ENCODE measurements around the gene PRKAG2.

PRKAG2 gene

DNA sequence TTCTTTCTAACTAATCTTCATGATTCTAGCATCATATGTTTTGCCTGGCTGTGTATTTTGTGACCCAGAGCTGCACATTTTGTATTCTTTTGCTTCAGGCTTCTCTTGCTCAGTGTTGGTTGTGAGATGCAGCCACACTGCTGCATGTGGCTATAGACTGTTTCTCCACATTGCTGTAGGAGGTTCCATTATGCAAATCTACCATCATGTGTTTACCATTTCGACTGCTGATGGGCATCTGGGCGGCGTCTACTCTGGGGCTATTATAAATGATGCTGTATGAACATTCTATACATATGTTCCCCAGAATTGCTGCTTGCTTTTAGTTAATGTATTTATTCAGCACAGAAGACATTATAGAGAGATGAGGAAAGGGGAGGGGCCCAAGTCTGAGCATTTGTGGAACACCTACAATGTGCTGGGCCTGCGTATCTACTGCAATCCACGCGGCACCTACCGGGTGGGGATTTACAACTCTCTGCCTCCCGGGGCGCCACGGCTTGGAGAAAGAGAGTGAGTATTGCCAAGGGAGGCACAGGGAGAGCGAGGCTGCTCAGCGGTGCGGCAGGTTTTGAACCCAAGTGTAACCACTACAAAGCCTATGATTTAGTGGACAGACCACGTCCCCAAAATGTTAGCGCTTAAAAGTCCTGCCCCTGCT, 172.5 kb downstream of the PRKAG2 start:
- Histone ChIP-seq H3K4me3 (ENCODE audit: low read length in 2 of 2) (no peak overlapping the region), H3K4me2 (ENCODE audit: insufficient read depth, low read length, poor library complexity, severe bottlenecking) (no peak overlapping the region), H3K79me1 (ENCODE audit: low read depth, low read length) (no peaks in the 10 kb centered on the region), H4K8ac (ENCODE audit: low read depth, low read length) (no peak overlapping the region), H3K4me1 (ENCODE audit: control insufficient read depth in 2 of 2, insufficient read depth in 1 of 2, low read depth in 1 of 2, low read length in 2 of 2) (peaks cover 1 to 2% of the 10 kb centered on the region in 2 donors), H4K91ac (ENCODE audit: low read depth, low read length, poor library complexity) (no peak overlapping the region), H2AFZ (ENCODE audit: low read length) (no peak overlapping the region), H3K9ac (ENCODE audit: low read depth, low read length, poor library complexity) (no peak overlapping the region), H2BK5ac (ENCODE audit: low read length) (no peak overlapping the region), H2AK5ac (ENCODE audit: low read depth, low read length) (no peak overlapping the region), H2BK15ac (ENCODE audit: low read length) (no peak overlapping the region), H2BK12ac (ENCODE audit: low read length) (no peak overlapping the region), H3K36me3 (replicated peaks in 1 of 2; ENCODE audit: control insufficient read depth in 2 of 2, insufficient read depth in 2 of 2, low read length in 2 of 2) (peaks cover 0 to under 1% of the 10 kb centered on the region in 2 donors), H3K4ac (ENCODE audit: low read length) (no peak overlapping the region), H2BK120ac (ENCODE audit: low read depth, low read length) (no peak overlapping the region), H3K27ac (replicated peaks; ENCODE audit: low read length) (no peak overlapping the region), H3K9me3 (replicated peaks in 1 of 2; ENCODE audit: control insufficient read depth in 2 of 2, insufficient read depth in 1 of 2, low read depth in 1 of 2, low read length in 2 of 2) (peaks cover 0 to 4% of the 10 kb centered on the region in 2 donors), H3K14ac (ENCODE audit: low read length) (no peak overlapping the region), H3K18ac (ENCODE audit: low read length) (no peak overlapping the region), H3K27me3 (ENCODE audit: control insufficient read depth in 3 of 3, insufficient read depth in 3 of 3, low read depth in 1 of 3, low read length in 3 of 3) (no peaks in the 10 kb centered on the region), H3K23ac (ENCODE audit: low read depth, low read length, poor library complexity) (no peak overlapping the region)
- DNase-seq (ENCODE audit: low spot score) = no peak
- no CpG with 5 or more reads among the region's 15 CpGs for WGBS, 2 donors (ENCODE audit: extremely low coverage in 2 of 2, insufficient read length in 2 of 2, insufficient replicate concordance in 1 of 2)

DNA sequence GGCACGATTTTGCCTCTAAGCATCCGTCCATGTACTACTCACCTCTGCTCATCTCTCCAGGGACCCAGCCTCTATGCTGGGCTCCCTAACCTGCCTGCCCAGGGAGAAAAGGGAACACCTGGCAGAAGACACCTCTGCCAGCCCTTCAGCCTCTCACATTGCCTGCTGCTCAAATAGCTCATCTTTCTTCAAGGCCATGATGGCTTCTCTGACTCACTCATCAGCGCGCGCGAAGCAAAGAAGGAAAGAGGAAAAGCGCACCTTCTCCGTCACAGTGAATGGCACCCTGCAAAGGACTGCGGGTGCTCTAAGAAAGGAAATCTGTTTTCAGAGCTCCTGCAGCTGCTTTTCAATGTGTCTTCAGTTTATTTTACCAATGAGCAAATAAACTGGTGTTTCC, 174.0 kb downstream of the PRKAG2 start:
- Histone ChIP-seq H3K27me3 (ENCODE audit: control insufficient read depth in 3 of 3, insufficient read depth in 3 of 3, low read depth in 1 of 3, low read length in 3 of 3) (no peaks in the 10 kb centered on the region), H3K14ac (ENCODE audit: low read length) (no peak overlapping the region), H2BK15ac (ENCODE audit: low read length) (no peak overlapping the region), H4K8ac (ENCODE audit: low read depth, low read length) (no peak overlapping the region), H2BK12ac (ENCODE audit: low read length) (no peak overlapping the region), H3K9me3 (replicated peaks in 1 of 2; ENCODE audit: control insufficient read depth in 2 of 2, insufficient read depth in 1 of 2, low read depth in 1 of 2, low read length in 2 of 2) (no peaks in the 10 kb centered on the region), H3K4me1 (ENCODE audit: control insufficient read depth in 2 of 2, insufficient read depth in 1 of 2, low read depth in 1 of 2, low read length in 2 of 2) (peaks cover 1 to 2% of the 10 kb centered on the region in 2 donors), H3K4ac (ENCODE audit: low read length) (no peak overlapping the region), H3K9ac (ENCODE audit: low read depth, low read length, poor library complexity) (no peak overlapping the region), H3K27ac (replicated peaks; ENCODE audit: low read length) (no peak overlapping the region), H2BK120ac (ENCODE audit: low read depth, low read length) (no peak overlapping the region), H3K18ac (ENCODE audit: low read length) (no peak overlapping the region), H3K36me3 (replicated peaks in 1 of 2; ENCODE audit: control insufficient read depth in 2 of 2, insufficient read depth in 2 of 2, low read length in 2 of 2) (no peaks in the 10 kb centered on the region), H3K4me3 (ENCODE audit: low read length in 2 of 2) (no peak overlapping the region), H2AFZ (ENCODE audit: low read length) (no peak overlapping the region), H3K4me2 (ENCODE audit: insufficient read depth, low read length, poor library complexity, severe bottlenecking) (no peak overlapping the region), H2BK5ac (ENCODE audit: low read length) (no peak overlapping the region), H3K23ac (ENCODE audit: low read depth, low read length, poor library complexity) (no peak overlapping the region), H3K79me1 (ENCODE audit: low read depth, low read length) (no peaks in the 10 kb centered on the region), H4K91ac (ENCODE audit: low read depth, low read length, poor library complexity) (no peak overlapping the region), H2AK5ac (ENCODE audit: low read depth, low read length) (no peak overlapping the region)
- DNase-seq (ENCODE audit: low spot score) = no peak
- WGBS, 2 donors (ENCODE audit: extremely low coverage in 2 of 2, insufficient read length in 2 of 2, insufficient replicate concordance in 1 of 2) = no CpG with 5 or more reads among the region's 9 CpGs

- Histone ChIP-seq H3K36me3 (replicated peaks in 1 of 2; ENCODE audit: control insufficient read depth in 2 of 2, insufficient read depth in 2 of 2, low read length in 2 of 2) (no peaks in the 10 kb centered on the region), H3K18ac (ENCODE audit: low read length) (peak overlapping the region; percentile 22), H4K8ac (ENCODE audit: low read depth, low read length) (no peak overlapping the region), H3K79me1 (ENCODE audit: low read depth, low read length) (no peaks in the 10 kb centered on the region), H3K9me3 (replicated peaks in 1 of 2; ENCODE audit: control insufficient read depth in 2 of 2, insufficient read depth in 1 of 2, low read depth in 1 of 2, low read length in 2 of 2) (no peaks in the 10 kb centered on the region), H2BK12ac (ENCODE audit: low read length) (no peak overlapping the region), H2BK15ac (ENCODE audit: low read length) (peak overlapping the region; percentile 46), H3K4me3 (ENCODE audit: low read length in 2 of 2) (no peak overlapping the region), H4K91ac (ENCODE audit: low read depth, low read length, poor library complexity) (no peak overlapping the region), H3K4ac (ENCODE audit: low read length) (no peak overlapping the region), H2BK120ac (ENCODE audit: low read depth, low read length) (no peak overlapping the region), H3K27me3 (ENCODE audit: control insufficient read depth in 3 of 3, insufficient read depth in 3 of 3, low read depth in 1 of 3, low read length in 3 of 3) (no peaks in the 10 kb centered on the region), H2AK5ac (ENCODE audit: low read depth, low read length) (no peak overlapping the region), H3K4me2 (ENCODE audit: insufficient read depth, low read length, poor library complexity, severe bottlenecking) (no peak overlapping the region), H3K14ac (ENCODE audit: low read length) (no peak overlapping the region), H3K9ac (ENCODE audit: low read depth, low read length, poor library complexity) (no peak overlapping the region), H2AFZ (ENCODE audit: low read length) (no peak overlapping the region), H3K4me1 (ENCODE audit: control insufficient read depth in 2 of 2, insufficient read depth in 1 of 2, low read depth in 1 of 2, low read length in 2 of 2) (peaks cover 13 to 15% of the 10 kb centered on the region in 2 donors), H2BK5ac (ENCODE audit: low read length) (no peak overlapping the region), H3K27ac (replicated peaks; ENCODE audit: low read length) (no peak overlapping the region), H3K23ac (ENCODE audit: low read depth, low read length, poor library complexity) (no peak overlapping the region)
- DNase-seq (ENCODE audit: low spot score) = no peak
- no CpG with 5 or more reads among the region's 13 CpGs for WGBS, 2 donors (ENCODE audit: extremely low coverage in 2 of 2, insufficient read length in 2 of 2, insufficient replicate concordance in 1 of 2)
Measured at GRCh38 chr7:151700586-151701165, 176.2 kb downstream of the PRKAG2 start.

DNA sequence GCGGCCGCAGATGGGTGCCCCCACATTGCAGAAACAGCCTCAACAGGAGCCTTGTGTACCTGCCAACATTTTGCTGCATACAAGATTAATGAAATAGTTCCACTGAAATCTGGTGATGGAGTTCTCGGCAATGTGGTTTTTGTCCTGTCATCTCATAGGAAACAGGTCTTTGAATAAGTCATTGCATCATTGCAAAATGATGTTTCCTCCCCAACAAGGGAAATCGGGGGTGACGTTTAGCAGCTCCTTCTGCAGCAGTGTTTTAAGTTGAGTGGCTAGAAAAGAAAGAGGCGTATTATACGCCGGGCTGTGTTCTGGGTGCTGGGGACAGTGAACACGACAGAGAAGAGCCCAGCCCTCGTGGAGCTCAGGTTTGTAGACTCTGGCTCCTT, 177.0 kb downstream of the PRKAG2 start:
- Histone ChIP-seq H2AFZ (ENCODE audit: low read length) (no peak overlapping the region), H3K4me1 (ENCODE audit: control insufficient read depth in 2 of 2, insufficient read depth in 1 of 2, low read depth in 1 of 2, low read length in 2 of 2) (peaks cover 16 to 18% of the 10 kb centered on the region in 2 donors), H2BK120ac (ENCODE audit: low read depth, low read length) (no peak overlapping the region), H3K9me3 (replicated peaks in 1 of 2; ENCODE audit: control insufficient read depth in 2 of 2, insufficient read depth in 1 of 2, low read depth in 1 of 2, low read length in 2 of 2) (no peaks in the 10 kb centered on the region), H3K4me2 (ENCODE audit: insufficient read depth, low read length, poor library complexity, severe bottlenecking) (no peak overlapping the region), H3K36me3 (replicated peaks in 1 of 2; ENCODE audit: control insufficient read depth in 2 of 2, insufficient read depth in 2 of 2, low read length in 2 of 2) (no peaks in the 10 kb centered on the region), H2BK15ac (ENCODE audit: low read length) (no peak overlapping the region), H2BK12ac (ENCODE audit: low read length) (no peak overlapping the region), H3K9ac (ENCODE audit: low read depth, low read length, poor library complexity) (no peak overlapping the region), H3K27ac (replicated peaks; ENCODE audit: low read length) (no peak overlapping the region), H4K91ac (ENCODE audit: low read depth, low read length, poor library complexity) (no peak overlapping the region), H3K4me3 (ENCODE audit: low read length in 2 of 2) (no peak overlapping the region), H3K18ac (ENCODE audit: low read length) (no peak overlapping the region), H3K27me3 (ENCODE audit: control insufficient read depth in 3 of 3, insufficient read depth in 3 of 3, low read depth in 1 of 3, low read length in 3 of 3) (no peaks in the 10 kb centered on the region), H3K79me1 (ENCODE audit: low read depth, low read length) (no peaks in the 10 kb centered on the region), H3K14ac (ENCODE audit: low read length) (no peak overlapping the region), H3K23ac (ENCODE audit: low read depth, low read length, poor library complexity) (no peak overlapping the region), H3K4ac (ENCODE audit: low read length) (no peak overlapping the region), H2BK5ac (ENCODE audit: low read length) (no peak overlapping the region), H2AK5ac (ENCODE audit: low read depth, low read length) (peak overlapping the region; percentile 37), H4K8ac (ENCODE audit: low read depth, low read length) (no peak overlapping the region)
- no peak for DNase-seq (ENCODE audit: low spot score)
- no CpG with 5 or more reads among the region's 10 CpGs for WGBS, 2 donors (ENCODE audit: extremely low coverage in 2 of 2, insufficient read length in 2 of 2, insufficient replicate concordance in 1 of 2)
